GM13976 (cell line): ENCODE data around the gene TRAF1.

Experiments used
- DNase-seq: peaks from one replicate; pipeline ENCODE4 v3.0.0; 2012; ENCODE audit warnings: low spot score
- in situ Hi-C: fragments of 300-500 bp; cut with MboI; formaldehyde crosslinking; loops from one replicate; pipeline ENCODE4 v1.12.0; 2022; ENCODE audit warnings: low sequenced_read_pairs, mixed read lengths, inconsistent platforms; ENCODE audit not compliant: unreplicated experiment
- TF ChIP-seq, protein P1 (sequence below): IDR thresholded peaks from 2 replicates; pipeline ENCODE4 v1.5.1; 2012; ENCODE audit warnings: borderline replicate concordance, mild to moderate bottlenecking; ENCODE audit not compliant: insufficient read depth; ENCODE audit errors: extremely low read depth, missing control alignments, control extremely low read depth

Gene TRAF1

DNA sequence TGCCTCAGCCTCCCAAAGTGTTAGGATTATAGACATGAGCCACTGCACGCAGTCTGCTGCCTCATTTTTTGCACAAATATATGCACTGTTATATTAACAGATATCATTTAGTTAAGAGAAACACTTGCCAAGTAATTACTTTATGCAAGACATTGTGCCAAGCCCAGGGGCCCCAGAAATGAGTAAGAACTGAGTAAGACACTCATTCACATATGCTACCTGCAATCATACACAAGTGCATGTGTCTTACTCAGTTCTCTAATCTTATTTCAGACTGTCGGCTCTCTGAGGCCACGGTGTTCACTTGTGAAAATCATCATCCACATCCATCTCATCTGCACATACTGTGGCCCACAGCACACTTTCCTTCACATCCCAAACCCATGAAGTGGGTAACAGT lies 16.0 kb downstream of the TRAF1 start:
- TF ChIP-seq, protein P1, sequence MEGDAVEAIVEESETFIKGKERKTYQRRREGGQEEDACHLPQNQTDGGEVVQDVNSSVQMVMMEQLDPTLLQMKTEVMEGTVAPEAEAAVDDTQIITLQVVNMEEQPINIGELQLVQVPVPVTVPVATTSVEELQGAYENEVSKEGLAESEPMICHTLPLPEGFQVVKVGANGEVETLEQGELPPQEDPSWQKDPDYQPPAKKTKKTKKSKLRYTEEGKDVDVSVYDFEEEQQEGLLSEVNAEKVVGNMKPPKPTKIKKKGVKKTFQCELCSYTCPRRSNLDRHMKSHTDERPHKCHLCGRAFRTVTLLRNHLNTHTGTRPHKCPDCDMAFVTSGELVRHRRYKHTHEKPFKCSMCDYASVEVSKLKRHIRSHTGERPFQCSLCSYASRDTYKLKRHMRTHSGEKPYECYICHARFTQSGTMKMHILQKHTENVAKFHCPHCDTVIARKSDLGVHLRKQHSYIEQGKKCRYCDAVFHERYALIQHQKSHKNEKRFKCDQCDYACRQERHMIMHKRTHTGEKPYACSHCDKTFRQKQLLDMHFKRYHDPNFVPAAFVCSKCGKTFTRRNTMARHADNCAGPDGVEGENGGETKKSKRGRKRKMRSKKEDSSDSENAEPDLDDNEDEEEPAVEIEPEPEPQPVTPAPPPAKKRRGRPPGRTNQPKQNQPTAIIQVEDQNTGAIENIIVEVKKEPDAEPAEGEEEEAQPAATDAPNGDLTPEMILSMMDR, result no peak
- DNase-seq, result no peak
- in situ Hi-C loops, result no loop called here

DNA sequence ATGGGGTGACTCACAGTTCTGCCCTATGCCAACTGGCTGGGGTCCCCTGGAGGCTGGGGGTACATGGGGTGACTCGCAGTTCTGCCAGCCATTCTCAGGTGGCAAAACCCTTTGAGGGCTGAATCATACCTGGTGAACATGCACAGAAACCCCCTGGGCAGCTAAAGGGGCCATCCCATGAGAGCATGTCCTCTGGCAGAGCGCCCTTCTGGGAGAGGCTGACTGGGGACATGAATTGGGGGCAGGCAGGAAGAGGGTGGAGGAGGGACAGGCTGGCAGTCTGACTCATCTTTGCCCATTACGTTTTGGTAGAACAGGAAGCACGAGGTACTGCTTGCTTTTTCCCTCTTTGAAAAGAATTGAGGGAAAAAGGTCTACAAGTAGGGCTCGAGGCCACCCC lies 16.7 kb downstream of the TRAF1 start:
- TF ChIP-seq, protein P1, result no peak
- no peak for DNase-seq
- in situ Hi-C loops, result no loop called here

DNA sequence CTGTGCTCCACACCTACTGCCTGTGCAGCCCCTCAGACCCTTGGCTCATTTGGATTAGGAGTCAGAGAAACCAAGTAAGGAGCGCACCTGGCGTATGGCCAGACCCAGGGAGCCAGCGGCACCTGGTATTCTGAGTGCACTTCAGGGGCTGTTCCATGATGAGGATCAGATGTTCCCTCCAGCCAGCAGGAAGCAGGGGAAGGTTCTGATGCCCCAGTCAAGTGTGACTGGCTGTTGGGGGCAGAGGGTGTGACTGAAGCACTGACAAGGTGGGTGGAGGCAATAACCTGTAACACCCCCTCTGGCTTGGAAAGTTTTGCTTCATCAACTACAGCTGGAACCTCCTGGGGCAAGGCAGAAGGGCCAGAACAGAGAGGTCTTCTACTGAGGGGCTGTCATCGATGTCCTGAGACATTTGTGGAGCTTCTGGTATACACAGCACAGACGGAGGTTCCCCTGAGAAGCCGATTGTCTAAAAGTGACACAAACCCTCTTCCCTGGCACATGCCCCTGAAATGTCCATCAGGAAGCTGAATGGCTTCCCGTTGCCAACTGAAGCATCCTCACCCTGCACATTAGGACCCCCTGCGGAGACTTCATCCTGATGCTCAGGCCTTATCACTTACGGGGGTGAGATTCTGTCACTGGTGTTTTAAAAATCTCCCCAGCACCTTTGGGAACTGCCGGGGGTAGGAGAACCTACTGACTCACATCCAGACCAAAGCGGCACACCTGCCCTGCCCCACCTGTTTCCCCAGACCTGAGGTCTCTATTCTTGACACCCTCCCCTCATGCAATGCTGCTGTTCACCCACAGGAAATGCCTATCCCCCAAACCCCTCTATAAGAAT lies 21.1 kb downstream of the TRAF1 start:
- DNase-seq, result no peak
- TF ChIP-seq, protein P1, result no peak
- in situ Hi-C loops, result no loop called here

DNA sequence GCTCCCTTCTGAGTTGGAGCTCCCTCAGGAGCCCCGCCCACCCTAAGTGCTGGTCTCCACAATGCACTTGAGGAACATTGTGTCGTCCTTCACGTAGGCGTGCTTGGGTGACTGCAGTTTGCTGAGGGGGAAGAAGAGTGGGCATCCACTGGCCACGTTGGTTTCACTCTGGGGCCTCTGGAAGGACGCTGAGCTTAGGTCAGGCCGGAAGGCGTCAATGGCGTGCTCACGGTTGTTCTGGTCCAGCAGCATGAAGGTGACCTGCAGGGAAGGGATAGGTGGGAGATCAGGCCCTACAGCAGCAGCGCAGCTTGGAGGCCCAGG lies 21.7 kb downstream of the TRAF1 start:
- no peak for DNase-seq
- in situ Hi-C loops, result no loop called here
- TF ChIP-seq, protein P1, result no peak

DNA sequence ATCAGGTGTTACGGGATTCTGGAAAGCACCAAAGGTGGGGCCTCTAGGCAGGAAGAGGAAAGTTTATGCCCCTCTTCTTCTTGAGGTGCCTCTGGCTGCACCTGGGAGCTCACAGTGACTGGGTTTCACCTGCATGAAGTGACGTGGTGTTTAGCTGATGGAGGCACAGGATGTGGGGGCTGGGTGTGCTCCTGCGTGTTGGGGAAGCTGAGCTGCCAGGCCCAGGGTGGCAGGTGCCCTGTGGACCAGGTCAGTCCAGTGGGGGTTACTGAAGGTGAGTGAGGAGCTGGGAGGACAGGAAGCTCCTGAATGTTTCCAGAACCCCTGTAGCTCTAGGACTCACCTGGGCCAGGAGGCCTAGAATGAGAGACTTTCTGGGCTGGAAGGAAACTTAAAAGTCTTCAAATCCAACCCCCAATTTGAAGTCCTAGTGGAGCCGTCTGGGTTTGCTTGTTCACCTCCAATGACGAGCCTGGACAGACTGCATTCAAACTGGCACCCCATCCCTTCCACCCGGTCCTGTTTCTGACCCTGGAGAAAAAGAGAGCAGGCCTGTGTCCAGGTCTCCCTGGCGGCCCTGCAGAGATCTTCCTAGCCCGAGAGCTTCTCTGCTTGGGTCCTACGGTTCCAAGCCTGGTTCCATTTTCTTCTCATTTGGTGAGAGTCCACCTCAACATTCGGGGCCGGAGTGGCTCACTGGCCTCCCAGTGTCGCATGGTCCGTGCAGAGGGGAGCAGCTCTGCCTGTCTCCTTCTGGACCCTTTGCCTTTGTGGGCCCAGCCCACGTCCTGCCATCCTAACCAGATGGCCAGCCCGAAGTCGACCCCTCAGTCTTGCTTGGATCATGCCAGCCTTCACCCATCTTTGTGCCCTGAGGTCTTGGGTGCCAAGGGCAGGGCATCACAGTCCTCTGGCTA lies 22.3 kb downstream of the TRAF1 start:
- TF ChIP-seq, protein P1, result no peak
- in situ Hi-C loops, result no loop called here
- DNase-seq, result no peak

DNA sequence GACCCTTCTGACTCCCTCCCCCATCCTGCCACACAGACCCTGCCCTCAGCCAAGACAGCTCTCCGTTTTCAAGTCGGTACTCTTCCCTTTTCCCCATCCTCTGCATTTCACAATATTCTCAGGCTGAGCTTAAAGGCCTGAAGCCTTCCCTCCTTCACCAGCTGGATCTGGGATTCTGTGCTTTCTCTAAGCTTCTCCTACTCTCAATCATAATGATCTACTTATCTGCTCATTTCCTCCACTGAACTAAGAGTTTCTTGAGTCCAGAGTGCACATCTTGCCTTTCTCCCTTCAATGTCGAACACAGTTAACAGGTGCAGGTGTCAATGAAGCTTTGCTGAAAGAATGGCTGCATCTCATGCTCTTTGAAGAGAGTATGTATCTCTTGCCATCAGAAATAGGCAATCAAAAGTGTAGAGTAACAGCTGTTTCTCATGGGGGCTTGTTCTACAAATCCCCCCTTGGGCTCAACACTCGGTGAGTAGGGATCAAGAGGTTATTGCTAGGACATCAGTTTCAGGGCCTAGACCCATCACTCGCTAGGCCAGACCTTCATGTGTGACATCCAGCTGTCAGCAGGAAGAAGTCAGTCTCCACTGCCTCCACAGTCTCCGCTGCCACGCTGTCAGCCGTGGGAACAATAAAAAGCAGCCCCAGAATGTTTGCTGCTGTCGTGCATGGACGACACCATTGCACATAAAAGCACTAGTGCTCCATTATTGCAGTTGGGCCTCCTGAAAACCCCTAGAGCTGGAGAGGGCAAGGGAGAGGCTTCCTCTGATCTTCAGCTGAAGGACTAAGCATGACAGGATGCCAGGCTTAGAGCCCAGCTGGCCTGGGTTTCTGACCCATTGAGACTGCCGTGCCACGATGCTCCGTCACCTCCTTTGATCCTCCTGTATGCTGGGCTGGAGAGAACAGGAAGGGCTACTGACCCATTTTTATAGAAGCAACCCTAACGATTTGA lies 23.7 kb downstream of the TRAF1 start:
- no peak for DNase-seq
- in situ Hi-C loops, result no loop called here
- TF ChIP-seq, protein P1, result no peak
